ENCODE data around the gene MFSD1.

GRCh38 chr3:158770741-158771350, 31.0 kb upstream of the MFSD1 start:
- TF ChIP-seq CTCF (conservative IDR thresholded peaks at IDR 0.05; ENCODE audit: low read length) (no peak), EZH2phosphoT487 (IDR thresholded peaks at IDR 0.05; ENCODE audit: borderline replicate concordance) (no peak)

Measured in Loucy (cell line).